IMR-90 (cell line): ENCODE measurements around the gene ARHGEF26.

Source experiments
- NFE2L2 ChIP-seq: fragments of 150-350 bp; IDR thresholded peaks from 2 replicates; pipeline ENCODE4 v1.6.1; 2016; ENCODE audit warnings: low read depth, mild to moderate bottlenecking, low read length
- POLR2A ChIP-seq: IDR thresholded peaks from 2 replicates; pipeline ENCODE4 v1.6.1; 2012; ENCODE audit warnings: mild to moderate bottlenecking, low read depth, low read length
- RFX5 ChIP-seq: IDR thresholded peaks from 2 replicates; pipeline ENCODE4 v1.8.0; 2012; ENCODE audit warnings: low read depth, mild to moderate bottlenecking, low read length, moderate library complexity
- TF ChIP-seq, protein P1 (sequence below): conservative IDR thresholded peaks from 2 replicates; pipeline ENCODE4 v1.5.1; 2012; ENCODE audit warnings: mild to moderate bottlenecking, low read depth, low read length, improper control_type of control experiment

DNA sequence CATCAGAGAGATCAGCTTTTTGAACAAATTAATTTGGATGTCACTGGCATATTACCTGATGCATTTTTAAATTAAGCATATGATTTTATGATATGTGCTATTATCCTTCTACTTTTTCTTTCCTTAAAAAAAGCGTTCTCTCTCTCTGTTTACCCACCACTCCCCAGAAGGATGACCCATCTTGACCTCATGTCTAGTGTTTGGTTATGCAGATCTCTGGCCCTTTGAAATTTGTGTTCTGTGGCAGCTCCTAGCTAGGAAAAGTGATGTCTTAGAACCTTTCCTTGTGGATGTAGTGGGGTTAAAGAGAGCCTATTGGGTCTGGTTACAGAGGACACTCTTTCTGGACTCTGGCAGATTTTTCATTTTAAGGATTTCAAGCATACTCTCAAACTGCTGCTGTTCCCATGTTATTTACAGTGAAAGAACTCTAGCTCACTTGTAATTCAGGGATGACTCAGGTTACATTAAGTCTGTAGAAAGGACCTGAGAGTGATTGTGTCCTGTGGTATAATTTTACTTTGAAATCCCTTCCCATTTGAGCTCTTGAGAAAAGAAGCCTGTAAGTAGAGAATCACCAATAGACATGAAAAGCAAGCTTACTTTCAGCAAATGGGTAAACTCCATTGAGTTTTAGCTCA is 23.8 kb downstream of the ARHGEF26 start:
- no peak for TF ChIP-seq POLR2A
- TF ChIP-seq, protein P1, sequence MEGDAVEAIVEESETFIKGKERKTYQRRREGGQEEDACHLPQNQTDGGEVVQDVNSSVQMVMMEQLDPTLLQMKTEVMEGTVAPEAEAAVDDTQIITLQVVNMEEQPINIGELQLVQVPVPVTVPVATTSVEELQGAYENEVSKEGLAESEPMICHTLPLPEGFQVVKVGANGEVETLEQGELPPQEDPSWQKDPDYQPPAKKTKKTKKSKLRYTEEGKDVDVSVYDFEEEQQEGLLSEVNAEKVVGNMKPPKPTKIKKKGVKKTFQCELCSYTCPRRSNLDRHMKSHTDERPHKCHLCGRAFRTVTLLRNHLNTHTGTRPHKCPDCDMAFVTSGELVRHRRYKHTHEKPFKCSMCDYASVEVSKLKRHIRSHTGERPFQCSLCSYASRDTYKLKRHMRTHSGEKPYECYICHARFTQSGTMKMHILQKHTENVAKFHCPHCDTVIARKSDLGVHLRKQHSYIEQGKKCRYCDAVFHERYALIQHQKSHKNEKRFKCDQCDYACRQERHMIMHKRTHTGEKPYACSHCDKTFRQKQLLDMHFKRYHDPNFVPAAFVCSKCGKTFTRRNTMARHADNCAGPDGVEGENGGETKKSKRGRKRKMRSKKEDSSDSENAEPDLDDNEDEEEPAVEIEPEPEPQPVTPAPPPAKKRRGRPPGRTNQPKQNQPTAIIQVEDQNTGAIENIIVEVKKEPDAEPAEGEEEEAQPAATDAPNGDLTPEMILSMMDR: no peak
- no peak for TF ChIP-seq RFX5
- TF ChIP-seq NFE2L2: no peak
